ENCODE measurements around the gene TAAR9. TPM values are rescaled to one million over a fixed set of nuclear protein-coding genes. Genes with fewer than 3 reads are reported as not detected.

The TAAR9 gene
- total and polyA plus RNA-seq, 2 experiments from 2014 or later = not detected

DNA sequence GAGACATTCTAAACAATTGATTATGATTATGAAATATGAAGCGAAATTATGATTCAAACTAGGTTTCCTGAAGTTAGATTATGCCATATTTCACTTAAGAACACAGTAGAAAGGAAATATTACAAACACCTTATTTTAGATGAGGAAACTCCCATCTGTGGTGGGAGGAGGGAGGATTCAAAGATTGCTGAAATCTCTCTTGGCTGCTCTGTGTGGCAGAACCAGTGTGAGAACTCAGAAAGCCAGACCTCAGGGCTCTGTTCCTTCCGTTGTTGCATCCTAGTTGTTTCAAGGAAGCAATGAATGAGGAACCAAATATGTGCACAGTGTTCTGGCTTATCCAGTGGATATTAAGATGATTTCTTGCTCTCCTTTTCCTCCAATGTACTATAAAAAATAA is 49.3 kb downstream of the TAAR9 start:
- no peak overlapping the region for H3K27ac Mint-ChIP-seq
- no peaks in the 10 kb centered on the region for H3K9me2 ChIP-seq (ENCODE audit: insufficient read depth)
- no peaks in the 10 kb centered on the region for H3K4me1 ChIP-seq (ENCODE audit: insufficient read depth)
- no peaks in the 10 kb centered on the region for H3K9me3 Mint-ChIP-seq
- no peaks in the 10 kb centered on the region for H3K27me3 ChIP-seq (ENCODE audit: insufficient read depth)
- ATAC-seq (no peak), DNase-seq (ENCODE audit: low spot score) (no peak)
- H2AFZ ChIP-seq = no peak overlapping the region
- H3K4me2 ChIP-seq = no peak overlapping the region
- no peaks in the 10 kb centered on the region for H3K36me3 ChIP-seq (ENCODE audit: insufficient read depth)
- H3K27me3 Mint-ChIP-seq (ENCODE audit: insufficient read depth, low read depth, poor library complexity) = peaks cover 2% of the 10 kb centered on the region
- no peak overlapping the region for H3K27ac ChIP-seq (ENCODE audit: low read depth)
- TF ChIP-seq EZH2 (IDR thresholded peaks at IDR 0.05; ENCODE audit: low read depth, unreplicated experiment) (no peak), NANOG (IDR thresholded peaks at IDR 0.05; ENCODE audit: borderline replicate concordance) (no peak), JUNB (IDR thresholded peaks at IDR 0.05; ENCODE audit: unreplicated experiment) (no peak), EZH2phosphoT487 (IDR thresholded peaks at IDR 0.05; ENCODE audit: unreplicated experiment) (no peak), ZNF331 (CRISPR knock-in tag; IDR thresholded peaks at IDR 0.05; ENCODE audit: low read depth) (no peak), POLR2AphosphoS5 (IDR thresholded peaks at IDR 0.05; ENCODE audit: low read depth) (no peak), CREB1 (CRISPR knock-in tag; IDR thresholded peaks at IDR 0.05; ENCODE audit: low read depth) (no peak), ZNF114 (CRISPR knock-in tag; IDR thresholded peaks at IDR 0.05) (no peak)
- TF ChIP-seq, protein P1, sequence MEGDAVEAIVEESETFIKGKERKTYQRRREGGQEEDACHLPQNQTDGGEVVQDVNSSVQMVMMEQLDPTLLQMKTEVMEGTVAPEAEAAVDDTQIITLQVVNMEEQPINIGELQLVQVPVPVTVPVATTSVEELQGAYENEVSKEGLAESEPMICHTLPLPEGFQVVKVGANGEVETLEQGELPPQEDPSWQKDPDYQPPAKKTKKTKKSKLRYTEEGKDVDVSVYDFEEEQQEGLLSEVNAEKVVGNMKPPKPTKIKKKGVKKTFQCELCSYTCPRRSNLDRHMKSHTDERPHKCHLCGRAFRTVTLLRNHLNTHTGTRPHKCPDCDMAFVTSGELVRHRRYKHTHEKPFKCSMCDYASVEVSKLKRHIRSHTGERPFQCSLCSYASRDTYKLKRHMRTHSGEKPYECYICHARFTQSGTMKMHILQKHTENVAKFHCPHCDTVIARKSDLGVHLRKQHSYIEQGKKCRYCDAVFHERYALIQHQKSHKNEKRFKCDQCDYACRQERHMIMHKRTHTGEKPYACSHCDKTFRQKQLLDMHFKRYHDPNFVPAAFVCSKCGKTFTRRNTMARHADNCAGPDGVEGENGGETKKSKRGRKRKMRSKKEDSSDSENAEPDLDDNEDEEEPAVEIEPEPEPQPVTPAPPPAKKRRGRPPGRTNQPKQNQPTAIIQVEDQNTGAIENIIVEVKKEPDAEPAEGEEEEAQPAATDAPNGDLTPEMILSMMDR (conservative IDR thresholded peaks at IDR 0.05; ENCODE audit: low read depth in 2 of 2) = no peak
- TF ChIP-seq, protein P2, sequence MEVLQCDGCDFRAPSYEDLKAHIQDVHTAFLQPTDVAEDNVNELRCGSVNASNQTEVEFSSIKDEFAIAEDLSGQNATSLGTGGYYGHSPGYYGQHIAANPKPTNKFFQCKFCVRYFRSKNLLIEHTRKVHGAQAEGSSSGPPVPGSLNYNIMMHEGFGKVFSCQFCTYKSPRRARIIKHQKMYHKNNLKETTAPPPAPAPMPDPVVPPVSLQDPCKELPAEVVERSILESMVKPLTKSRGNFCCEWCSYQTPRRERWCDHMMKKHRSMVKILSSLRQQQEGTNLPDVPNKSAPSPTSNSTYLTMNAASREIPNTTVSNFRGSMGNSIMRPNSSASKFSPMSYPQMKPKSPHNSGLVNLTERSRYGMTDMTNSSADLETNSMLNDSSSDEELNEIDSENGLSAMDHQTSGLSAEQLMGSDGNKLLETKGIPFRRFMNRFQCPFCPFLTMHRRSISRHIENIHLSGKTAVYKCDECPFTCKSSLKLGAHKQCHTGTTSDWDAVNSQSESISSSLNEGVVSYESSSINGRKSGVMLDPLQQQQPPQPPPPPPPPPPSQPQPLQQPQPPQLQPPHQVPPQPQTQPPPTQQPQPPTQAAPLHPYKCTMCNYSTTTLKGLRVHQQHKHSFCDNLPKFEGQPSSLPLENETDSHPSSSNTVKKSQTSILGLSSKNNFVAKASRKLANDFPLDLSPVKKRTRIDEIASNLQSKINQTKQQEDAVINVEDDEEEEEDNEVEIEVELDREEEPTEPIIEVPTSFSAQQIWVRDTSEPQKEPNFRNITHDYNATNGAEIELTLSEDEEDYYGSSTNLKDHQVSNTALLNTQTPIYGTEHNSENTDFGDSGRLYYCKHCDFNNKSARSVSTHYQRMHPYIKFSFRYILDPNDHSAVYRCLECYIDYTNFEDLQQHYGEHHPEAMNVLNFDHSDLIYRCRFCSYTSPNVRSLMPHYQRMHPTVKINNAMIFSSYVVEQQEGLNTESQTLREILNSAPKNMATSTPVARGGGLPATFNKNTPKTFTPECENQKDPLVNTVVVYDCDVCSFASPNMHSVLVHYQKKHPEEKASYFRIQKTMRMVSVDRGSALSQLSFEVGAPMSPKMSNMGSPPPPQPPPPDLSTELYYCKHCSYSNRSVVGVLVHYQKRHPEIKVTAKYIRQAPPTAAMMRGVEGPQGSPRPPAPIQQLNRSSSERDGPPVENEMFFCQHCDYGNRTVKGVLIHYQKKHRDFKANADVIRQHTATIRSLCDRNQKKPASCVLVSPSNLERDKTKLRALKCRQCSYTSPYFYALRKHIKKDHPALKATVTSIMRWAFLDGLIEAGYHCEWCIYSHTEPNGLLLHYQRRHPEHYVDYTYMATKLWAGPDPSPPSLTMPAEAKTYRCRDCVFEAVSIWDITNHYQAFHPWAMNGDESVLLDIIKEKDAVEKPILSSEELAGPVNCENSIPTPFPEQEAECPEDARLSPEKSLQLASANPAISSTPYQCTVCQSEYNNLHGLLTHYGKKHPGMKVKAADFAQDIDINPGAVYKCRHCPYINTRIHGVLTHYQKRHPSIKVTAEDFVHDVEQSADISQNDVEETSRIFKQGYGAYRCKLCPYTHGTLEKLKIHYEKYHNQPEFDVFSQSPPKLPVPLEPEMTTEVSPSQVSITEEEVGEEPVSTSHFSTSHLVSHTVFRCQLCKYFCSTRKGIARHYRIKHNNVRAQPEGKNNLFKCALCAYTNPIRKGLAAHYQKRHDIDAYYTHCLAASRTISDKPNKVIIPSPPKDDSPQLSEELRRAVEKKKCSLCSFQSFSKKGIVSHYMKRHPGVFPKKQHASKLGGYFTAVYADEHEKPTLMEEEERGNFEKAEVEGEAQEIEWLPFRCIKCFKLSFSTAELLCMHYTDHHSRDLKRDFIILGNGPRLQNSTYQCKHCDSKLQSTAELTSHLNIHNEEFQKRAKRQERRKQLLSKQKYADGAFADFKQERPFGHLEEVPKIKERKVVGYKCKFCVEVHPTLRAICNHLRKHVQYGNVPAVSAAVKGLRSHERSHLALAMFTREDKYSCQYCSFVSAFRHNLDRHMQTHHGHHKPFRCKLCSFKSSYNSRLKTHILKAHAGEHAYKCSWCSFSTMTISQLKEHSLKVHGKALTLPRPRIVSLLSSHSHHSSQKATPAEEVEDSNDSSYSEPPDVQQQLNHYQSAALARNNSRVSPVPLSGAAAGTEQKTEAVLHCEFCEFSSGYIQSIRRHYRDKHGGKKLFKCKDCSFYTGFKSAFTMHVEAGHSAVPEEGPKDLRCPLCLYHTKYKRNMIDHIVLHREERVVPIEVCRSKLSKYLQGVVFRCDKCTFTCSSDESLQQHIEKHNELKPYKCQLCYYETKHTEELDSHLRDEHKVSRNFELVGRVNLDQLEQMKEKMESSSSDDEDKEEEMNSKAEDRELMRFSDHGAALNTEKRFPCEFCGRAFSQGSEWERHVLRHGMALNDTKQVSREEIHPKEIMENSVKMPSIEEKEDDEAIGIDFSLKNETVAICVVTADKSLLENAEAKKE (CRISPR knock-in tag; IDR thresholded peaks at IDR 0.05) = no peak
- no peaks in the 10 kb centered on the region for H3F3A ChIP-seq (replicated peaks; ENCODE audit: low read depth)
- H3K79me2 ChIP-seq (replicated peaks; ENCODE audit: insufficient read depth) = no peaks in the 10 kb centered on the region
- H3K4me3 ChIP-seq = no peak overlapping the region
- no peak overlapping the region for H3K4me3 Mint-ChIP-seq
- H4K20me1 ChIP-seq (replicated peaks; ENCODE audit: insufficient read depth) = no peaks in the 10 kb centered on the region
- H3K36me3 Mint-ChIP-seq (ENCODE audit: low read depth) = no peaks in the 10 kb centered on the region
- peaks cover 6% of the 10 kb centered on the region for H3K4me1 Mint-ChIP-seq

Small RNAs within 50 kb of the gene (small RNA-seq; reads per million reads assigned to genes)
- not detected for gene TAAR7P (ENCODE audit: low replicate concordance)

Other genes starting within 250 kb of the TAAR9 start
- 4.3 TPM in 2 replicates for gene MOXD1, start 136.8 kb upstream of the TAAR9 start, total RNA-seq (2014; rRNA removed; shearing (Covaris generic))
- 1.2 and 1.7 TPM in 2 replicates for gene MOXD1, start 136.8 kb upstream of the TAAR9 start, polyA plus RNA-seq (2016; fragmentation: Nextera tagmentation; extraction: Ambion mirVana)
- gene STX7, start 25.2 kb upstream of the TAAR9 start, total RNA-seq (2014; rRNA removed; shearing (Covaris generic)) = 19.6 and 22.4 TPM in 2 replicates
- gene STX7, start 25.2 kb upstream of the TAAR9 start, polyA plus RNA-seq (2016; fragmentation: Nextera tagmentation; extraction: Ambion mirVana) = 21.4 and 28.8 TPM in 2 replicates
- not detected in 2 replicates for gene TAAR8, start 14.4 kb downstream of the TAAR9 start, total RNA-seq (2014; rRNA removed; shearing (Covaris generic))
- not detected in 2 replicates for gene TAAR8, start 14.4 kb downstream of the TAAR9 start, polyA plus RNA-seq (2016; fragmentation: Nextera tagmentation; extraction: Ambion mirVana)
- not detected in 2 replicates for gene TAAR6, start 32.0 kb downstream of the TAAR9 start, total RNA-seq (2014; rRNA removed; shearing (Covaris generic))
- not detected in 2 replicates for gene TAAR6, start 32.0 kb downstream of the TAAR9 start, polyA plus RNA-seq (2016; fragmentation: Nextera tagmentation; extraction: Ambion mirVana)
- not detected in 2 replicates for gene TAAR5, start 51.5 kb downstream of the TAAR9 start, total RNA-seq (2014; rRNA removed; shearing (Covaris generic))
- gene TAAR5, start 51.5 kb downstream of the TAAR9 start, polyA plus RNA-seq (2016; fragmentation: Nextera tagmentation; extraction: Ambion mirVana) = not detected in 2 replicates
- gene TAAR2, start 86.0 kb downstream of the TAAR9 start, total RNA-seq (2014; rRNA removed; shearing (Covaris generic)) = not detected in 2 replicates
- gene TAAR2, start 86.0 kb downstream of the TAAR9 start, polyA plus RNA-seq (2016; fragmentation: Nextera tagmentation; extraction: Ambion mirVana) = not detected in 2 replicates
- gene TAAR1, start 120.9 kb downstream of the TAAR9 start, total RNA-seq (2014; rRNA removed; shearing (Covaris generic)) = not detected in 2 replicates
- not detected in 2 replicates for gene TAAR1, start 120.9 kb downstream of the TAAR9 start, polyA plus RNA-seq (2016; fragmentation: Nextera tagmentation; extraction: Ambion mirVana)
- gene VNN1, start 175.8 kb downstream of the TAAR9 start, total RNA-seq (2014; rRNA removed; shearing (Covaris generic)) = not detected in 2 replicates
- not detected in 2 replicates for gene VNN1, start 175.8 kb downstream of the TAAR9 start, polyA plus RNA-seq (2016; fragmentation: Nextera tagmentation; extraction: Ambion mirVana)
- gene VNN2, start 219.6 kb downstream of the TAAR9 start, total RNA-seq (2014; rRNA removed; shearing (Covaris generic)) = not detected in 2 replicates
- not detected in 2 replicates for gene VNN2, start 219.6 kb downstream of the TAAR9 start, polyA plus RNA-seq (2016; fragmentation: Nextera tagmentation; extraction: Ambion mirVana)

All from GM23338 (cell line).